AG04449 (cell line): ENCODE data around the gene PDE8B.
A peak's percentile ranks its signal among the peaks of the same experiment; 100 is the strongest.

Experiments
- CTCF ChIA-PET: fragments of 350-600 bp; formaldehyde crosslinking; extraction: SDS; loops from one replicate; lab custom pipeline; 2021; ENCODE audit warnings: antibody characterized with exemption; lab: Yijun Ruan, JAX
- POLR2A ChIA-PET: fragments of 400-600, 350-600 bp; formaldehyde crosslinking; extraction: SDS; loops from one replicate; lab custom pipeline; 2020; ENCODE audit warnings: antibody characterized with exemption, inconsistent platforms; lab: Yijun Ruan, JAX
- DNase-seq: peaks from one replicate; pipeline ENCODE4 v3.0.0-alpha.2; 2010; ENCODE audit warnings: low read depth, low spot score
- H3K4me3 ChIP-seq: 2 replicates; pipeline ENCODE4 v1.5.1; 2011; ENCODE audit warnings: low read depth, mild to moderate bottlenecking, control low read depth, low read length
- CTCF ChIP-seq: IDR thresholded peaks from one replicate; pipeline ENCODE4 v1.5.1; 2011; ENCODE audit warnings: mild to moderate bottlenecking, moderate library complexity, low read length, control low read depth, inconsistent platforms; ENCODE audit not compliant: insufficient read depth; ENCODE audit errors: missing control alignments

PDE8B gene

GRCh38 chr5:77259476-77259875, 49.0 kb downstream of the PDE8B start:
- H3K4me3 ChIP-seq = no peak overlapping the region
- ChIA-PET CTCF (interaction anchor here (0.7 to 1.2 kb wide), 2 partner anchors 11 to 15 kb away, joined by 3 read pairs; no protein-coding TSS in a partner anchor), POLR2A (no interaction called here)
- DNase-seq = no peak
- no peak for TF ChIP-seq CTCF

- TF ChIP-seq CTCF = no peak
- no peak overlapping the region for H3K4me3 ChIP-seq
- ChIA-PET POLR2A (no interaction called here), CTCF (interaction anchor here (1.5 kb wide), 1 partner anchor 118 kb away, joined by 4 read pairs; no protein-coding TSS in a partner anchor)
- no peak for DNase-seq
These were observed 52.2 kb downstream of the PDE8B start for GRCh38 chr5:77262697-77263096.

DNA sequence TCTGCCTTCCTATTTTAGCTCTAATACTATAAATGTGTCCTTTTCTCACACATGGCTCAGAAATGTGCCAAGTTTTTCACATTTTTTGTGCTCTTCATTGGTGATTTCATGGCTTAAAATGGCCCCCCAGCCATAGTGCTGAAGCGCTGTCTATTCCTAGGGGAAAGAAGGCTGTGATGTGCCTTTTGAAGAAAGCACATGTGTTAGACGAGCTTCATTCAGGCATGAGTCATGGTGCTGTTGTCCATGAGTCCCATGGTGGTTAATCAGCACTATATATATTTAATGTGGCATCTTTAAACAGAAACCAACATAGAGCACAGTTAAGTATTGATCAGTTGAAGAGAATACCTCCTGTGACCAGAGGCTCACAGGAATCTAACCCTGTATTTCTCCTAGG, 55.8 kb downstream of the PDE8B start:
- no peak overlapping the region for H3K4me3 ChIP-seq
- POLR2A ChIA-PET = no interaction called here
- TF ChIP-seq CTCF = no peak
- CTCF ChIA-PET = no interaction called here
- DNase-seq = peak; percentile 7

DNA sequence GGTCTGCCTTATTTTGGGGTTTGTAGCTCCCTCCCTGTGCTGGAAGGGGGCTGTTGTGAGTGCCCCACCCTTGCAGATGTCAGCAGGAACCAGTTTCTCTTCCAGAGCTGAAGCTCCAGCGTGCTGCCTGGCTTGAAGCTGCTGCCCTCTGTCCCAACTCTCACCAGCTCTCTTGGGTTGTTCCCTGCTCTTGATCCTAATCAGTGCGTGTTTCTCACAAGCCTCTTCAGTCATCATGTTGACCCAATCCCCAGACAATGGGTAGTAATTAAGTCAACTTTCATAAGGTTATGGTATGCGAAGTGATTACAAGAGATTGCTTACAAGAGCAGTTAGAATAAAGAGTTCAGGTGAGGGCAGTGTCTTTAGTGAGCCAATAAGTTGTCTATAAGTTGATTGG, 57.0 kb downstream of the PDE8B start:
- no peak overlapping the region for H3K4me3 ChIP-seq
- DNase-seq = no peak
- POLR2A ChIA-PET = no interaction called here
- no peak for TF ChIP-seq CTCF
- CTCF ChIA-PET = interaction anchor here (0.7 kb wide), 1 partner anchor 743 kb away, joined by 4 read pairs; no protein-coding TSS in a partner anchor

DNA sequence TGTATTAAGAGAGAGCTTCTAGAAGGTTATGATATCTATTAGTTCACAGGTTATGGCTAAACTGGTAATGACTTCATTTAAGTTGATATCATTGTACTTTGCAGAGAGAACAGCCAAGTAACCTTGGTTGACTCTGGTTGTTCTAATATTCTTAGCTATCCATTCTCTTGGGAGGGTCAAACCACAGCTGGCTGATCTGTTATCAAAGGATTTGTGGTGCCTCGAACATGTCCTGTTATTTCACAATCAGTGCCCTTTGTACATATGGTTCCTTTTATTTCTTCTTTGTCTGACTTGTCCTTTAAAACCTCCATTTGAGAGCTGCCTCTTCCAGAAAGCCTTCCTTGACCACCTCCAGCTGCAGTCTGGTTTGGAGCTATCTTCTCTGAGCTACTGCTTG, 61.7 kb downstream of the PDE8B start:
- TF ChIP-seq CTCF = no peak
- DNase-seq = no peak
- no peak overlapping the region for H3K4me3 ChIP-seq
- ChIA-PET CTCF (no interaction called here), POLR2A (no interaction called here)

DNA sequence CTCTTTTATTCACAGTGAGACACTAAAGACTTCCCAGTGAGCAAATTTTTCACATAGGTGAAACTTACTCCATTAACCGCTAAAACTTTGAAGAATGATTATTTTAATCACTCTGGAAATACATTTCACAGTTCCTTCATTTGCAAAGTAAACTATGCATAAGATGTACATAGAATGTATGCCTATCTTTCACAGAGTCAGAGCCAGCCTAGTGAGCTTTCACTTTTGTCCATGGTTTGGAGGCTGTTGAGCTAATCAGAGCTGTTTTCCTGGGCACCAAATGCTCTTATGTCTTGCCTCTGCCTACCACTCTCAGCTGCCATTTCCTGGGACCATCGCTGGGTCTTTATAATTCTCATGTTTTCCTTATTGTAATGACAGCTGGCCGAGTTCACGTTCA, 67.3 kb downstream of the PDE8B start:
- DNase-seq = no peak
- POLR2A ChIA-PET = interaction anchor here (0.7 kb wide), 1 partner anchor 1657 kb away, joined by 3 read pairs; no protein-coding TSS in a partner anchor

More for the DNA sequence above, 67.3 kb downstream of the PDE8B start:
- TF ChIP-seq CTCF = no peak
- H3K4me3 ChIP-seq = no peak overlapping the region
- CTCF ChIA-PET = no interaction called here
